ENCODE results near the gene GH1. TPM values are rescaled to one million over a fixed set of nuclear protein-coding genes. Genes with fewer than 3 reads are reported as not detected.

The GH1 gene
- total and polyA plus RNA-seq, 9 of the 15 experiments (the other 6 are each of a cell fraction or from before 2014, with no cell fraction given) = not detected

- no peak for TF ChIP-seq RNF219 (CRISPR knock-in tag; IDR thresholded peaks at IDR 0.05)
- TF ChIP-seq ETV5 (CRISPR knock-in tag; IDR thresholded peaks at IDR 0.05; ENCODE audit: low read depth) = no peak
- peak; percentile 91 for TF ChIP-seq STAG1 (CRISPR knock-in tag; IDR thresholded peaks at IDR 0.05; ENCODE audit: borderline replicate concordance)
- no peak for TF ChIP-seq ZNF395 (CRISPR knock-in tag; IDR thresholded peaks at IDR 0.05)
- TF ChIP-seq RREB1 (CRISPR knock-in tag; IDR thresholded peaks at IDR 0.05) = no peak
- no peak for TF ChIP-seq PTBP1 (IDR thresholded peaks at IDR 0.05; ENCODE audit: low read depth, low read length)
- TF ChIP-seq ZNF76 (CRISPR knock-in tag; IDR thresholded peaks at IDR 0.05; ENCODE audit: borderline replicate concordance) = no peak
- TF ChIP-seq ZFP1 (CRISPR knock-in tag; IDR thresholded peaks at IDR 0.05) = no peak
- TF ChIP-seq EGR1 (conservative IDR thresholded peaks at IDR 0.05) = no peak
- TF ChIP-seq TRIM28 (IDR thresholded peaks at IDR 0.05) = no peak
- TF ChIP-seq COPS2 (conservative IDR thresholded peaks at IDR 0.05) = no peak
Measured at GRCh38 chr17:63919311-63919723, 678 bp upstream of the GH1 start (continued).

Measured in K562 (cell line).